ENCODE measurements around the gene BAX. TPM values are rescaled to one million over a fixed set of nuclear protein-coding genes. Genes with fewer than 3 reads are reported as not detected.

Gene BAX
- total RNA-seq, 1 experiment from 2014 or later: 93.6 TPM

DNA sequence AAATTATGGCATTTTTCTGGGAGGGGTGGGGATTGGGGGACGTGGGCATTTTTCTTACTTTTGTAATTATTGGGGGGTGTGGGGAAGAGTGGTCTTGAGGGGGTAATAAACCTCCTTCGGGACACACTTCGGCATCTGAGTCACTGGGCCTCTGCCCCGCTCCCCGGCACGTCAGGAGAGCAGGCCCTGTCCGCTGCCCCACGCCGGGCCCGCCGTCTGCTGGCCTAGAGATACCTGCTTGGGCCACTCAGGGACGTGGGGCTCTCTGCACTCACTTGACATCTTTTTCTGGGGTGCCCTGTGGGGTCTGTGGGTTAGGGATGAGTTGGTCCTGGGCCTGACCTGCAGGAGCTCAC is 7.0 kb downstream of the BAX start:
- DNase-seq (ENCODE audit: extremely low read depth, low read depth): no peak

DNA sequence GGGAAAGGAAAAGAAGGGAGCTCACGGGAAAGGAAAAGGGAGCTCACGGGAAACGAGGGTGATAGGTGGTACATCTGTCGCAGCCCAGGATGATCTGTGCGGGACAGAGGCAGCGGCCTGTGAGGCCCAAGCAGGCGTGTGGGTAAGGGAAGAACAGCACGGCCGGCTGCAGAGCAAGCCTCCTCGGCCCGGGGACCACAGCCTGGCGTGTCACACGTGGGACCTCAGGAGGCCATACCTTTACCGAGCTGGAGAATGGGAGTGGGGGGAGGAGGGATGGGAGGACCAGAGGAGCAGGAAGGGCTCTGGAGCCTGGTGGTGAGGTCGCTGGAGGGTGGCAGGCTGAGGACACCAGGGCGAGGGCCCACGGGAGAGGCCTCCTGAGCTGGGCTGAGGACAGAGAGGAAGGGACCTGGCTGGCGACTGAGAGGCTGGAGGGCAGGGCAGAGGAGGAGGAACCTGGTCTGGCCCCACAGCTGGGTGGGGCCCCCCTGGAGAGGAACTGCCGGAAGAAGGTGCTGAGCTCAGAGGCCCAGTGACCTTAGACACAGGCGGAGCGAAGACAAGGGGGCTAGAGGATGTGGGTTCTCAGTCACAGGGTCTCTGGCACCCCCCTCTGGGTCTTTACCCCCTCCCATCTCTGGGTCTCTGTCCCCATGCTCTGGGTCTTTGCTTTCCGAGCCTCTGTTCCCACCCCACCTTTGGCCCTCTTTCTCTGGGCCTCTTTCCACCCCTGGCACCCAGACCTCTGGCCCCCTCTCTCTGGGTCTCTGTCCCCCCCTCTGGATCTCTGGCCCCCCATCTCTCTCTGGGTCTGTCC is 7.6 kb downstream of the BAX start:
- peak; percentile 65 for DNase-seq (ENCODE audit: extremely low read depth, low read depth)

GRCh38 chr19:48962849-48963165 is 8.1 kb downstream of the BAX start:
- no peak for DNase-seq (ENCODE audit: extremely low read depth, low read depth)

- peak; percentile 65 for DNase-seq (ENCODE audit: extremely low read depth, low read depth)
Observed at GRCh38 chr19:48963371-48964204, 8.9 kb downstream of the BAX start.

DNA sequence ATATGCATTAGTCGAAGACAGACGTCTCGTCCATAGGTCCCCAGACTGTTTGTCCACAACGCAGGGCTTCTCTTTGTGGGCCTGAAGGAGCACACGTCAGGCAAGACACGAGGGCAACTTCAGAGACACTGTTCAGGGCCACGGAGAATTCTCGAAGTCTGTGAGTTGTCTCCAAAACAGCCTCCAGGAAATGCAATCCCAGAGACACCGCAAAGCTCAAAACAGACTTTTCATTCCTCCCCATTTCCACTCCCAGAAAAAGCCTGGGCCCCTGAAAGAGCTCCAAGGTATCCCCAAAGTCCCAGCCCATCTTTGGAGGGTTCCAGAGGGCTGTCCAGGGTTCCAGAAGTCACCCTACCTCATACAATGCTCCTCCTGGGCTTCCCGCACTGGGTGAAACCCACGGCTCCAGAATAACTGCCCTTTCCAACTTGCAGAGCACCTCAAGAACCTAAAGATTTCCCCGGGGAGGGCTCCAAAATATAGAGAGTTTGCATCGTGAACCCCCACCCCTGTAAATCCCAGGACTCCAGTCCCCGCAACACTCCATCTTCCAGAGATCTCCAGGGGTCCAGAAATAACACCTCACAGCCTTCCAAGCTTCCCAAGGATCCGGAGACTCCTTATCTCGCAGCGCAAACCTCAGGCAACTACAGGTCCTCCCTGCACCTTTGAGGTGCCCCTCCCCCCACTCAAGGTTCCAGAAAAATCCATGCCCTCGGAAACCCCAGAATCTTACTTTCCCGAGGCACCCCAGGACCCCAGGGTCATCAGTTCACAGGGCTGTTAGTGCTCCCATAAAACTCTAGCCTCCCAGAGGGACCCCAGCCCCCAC is 9.7 kb downstream of the BAX start:
- no peak for DNase-seq (ENCODE audit: extremely low read depth, low read depth)

DNA sequence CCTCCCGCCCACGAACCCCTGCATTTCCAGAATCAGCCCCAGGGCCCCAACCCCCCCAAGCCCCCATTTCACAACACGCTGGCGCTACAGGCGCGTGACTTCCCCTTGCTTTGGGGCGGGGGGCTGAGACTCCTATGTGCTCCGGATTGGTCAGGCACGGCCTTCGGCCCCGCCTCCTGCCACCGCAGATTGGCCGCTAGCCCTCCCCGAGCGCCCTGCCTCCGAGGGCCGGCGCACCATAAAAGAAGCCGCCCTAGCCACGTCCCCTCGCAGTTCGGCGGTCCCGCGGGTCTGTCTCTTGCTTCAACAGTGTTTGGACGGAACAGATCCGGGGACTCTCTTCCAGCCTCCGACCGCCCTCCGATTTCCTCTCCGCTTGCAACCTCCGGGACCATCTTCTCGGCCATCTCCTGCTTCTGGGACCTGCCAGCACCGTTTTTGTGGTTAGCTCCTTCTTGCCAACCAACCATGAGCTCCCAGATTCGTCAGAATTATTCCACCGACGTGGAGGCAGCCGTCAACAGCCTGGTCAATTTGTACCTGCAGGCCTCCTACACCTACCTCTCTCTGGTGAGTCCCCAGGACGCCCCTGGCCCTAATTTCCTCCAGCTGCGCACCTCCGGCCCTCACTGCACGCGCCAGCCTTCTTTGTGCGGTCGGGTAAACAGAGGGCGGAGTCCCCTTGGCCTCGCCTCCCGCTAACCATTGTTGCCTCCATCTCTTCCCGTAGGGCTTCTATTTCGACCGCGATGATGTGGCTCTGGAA is 10.5 kb downstream of the BAX start, which contains the start of gene FTL:
Gene FTL, plus strand, starts transcription at position 270 of the 766 bp plus-strand sequence. Its CDS starts 199 bp downstream, at position 469.
- peak; percentile 94 for DNase-seq (ENCODE audit: extremely low read depth, low read depth)

DNA sequence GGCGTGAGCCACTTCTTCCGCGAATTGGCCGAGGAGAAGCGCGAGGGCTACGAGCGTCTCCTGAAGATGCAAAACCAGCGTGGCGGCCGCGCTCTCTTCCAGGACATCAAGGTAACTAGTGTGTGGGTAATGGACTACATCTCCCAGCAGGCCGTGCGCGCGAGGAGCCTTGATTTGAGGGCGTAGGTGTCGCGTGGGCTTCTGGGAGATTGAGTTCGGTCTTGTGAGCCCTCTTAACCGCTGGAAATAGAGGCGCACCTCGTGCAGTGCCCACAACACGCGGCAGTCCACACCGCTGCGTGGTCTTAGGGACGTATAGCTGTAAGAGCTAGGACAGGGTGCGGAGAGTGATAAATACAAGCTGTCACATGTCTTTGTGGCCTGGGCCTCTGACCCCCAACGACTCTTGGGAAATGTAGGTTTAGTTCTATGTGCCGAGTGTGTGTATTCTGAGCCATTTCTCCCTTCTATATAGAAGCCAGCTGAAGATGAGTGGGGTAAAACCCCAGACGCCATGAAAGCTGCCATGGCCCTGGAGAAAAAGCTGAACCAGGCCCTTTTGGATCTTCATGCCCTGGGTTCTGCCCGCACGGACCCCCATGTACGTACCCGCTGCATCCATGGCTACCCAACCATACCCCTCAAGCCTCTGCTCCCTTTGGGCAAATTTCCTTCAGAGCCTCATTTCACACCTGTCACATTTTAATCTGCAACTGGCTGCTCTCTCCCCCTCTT is 11.3 kb downstream of the BAX start:
- DNase-seq (ENCODE audit: extremely low read depth, low read depth): peak; percentile 56

- DNase-seq (ENCODE audit: extremely low read depth, low read depth): no peak
Observed at GRCh38 chr19:48966541-48967345, 12.1 kb downstream of the BAX start.

DNA sequence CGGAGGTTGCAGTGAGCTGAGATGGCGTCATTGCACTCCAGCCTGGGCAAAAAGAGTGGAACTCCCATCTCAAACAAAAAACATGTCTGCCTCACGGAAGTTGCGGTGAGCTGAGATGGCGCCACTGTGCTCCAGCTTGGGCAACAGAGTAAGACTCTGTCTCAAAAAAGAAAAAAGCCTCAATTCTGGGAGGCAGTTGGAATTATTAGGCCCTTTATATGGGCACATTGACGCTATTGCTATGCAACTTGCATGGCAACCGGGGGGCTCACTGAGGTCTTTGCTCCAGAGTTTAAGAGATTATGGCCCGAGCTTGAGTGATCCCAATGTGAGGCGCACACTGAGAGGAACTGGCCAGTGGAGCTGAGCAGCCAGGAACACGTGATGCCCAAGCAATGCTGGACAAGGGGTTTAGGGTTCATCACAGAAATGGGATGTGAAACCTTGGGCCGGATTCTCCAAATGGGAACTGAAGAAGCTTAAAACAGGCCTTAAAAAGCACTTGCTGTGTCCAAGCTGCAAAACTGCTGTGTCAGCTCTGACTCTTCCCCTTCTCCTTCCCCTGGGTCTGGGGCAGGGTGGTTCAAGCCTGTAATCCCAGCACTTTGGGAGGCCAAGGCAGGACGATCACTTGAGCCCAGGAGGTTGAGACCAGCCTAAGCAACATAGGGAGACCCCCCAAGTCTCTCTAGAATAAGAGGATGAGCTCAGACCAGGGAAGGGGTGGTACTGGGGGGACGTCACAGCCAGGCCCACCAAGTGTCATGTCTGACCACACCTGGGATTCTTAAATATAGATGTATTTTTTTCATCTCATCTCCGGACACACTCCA is 12.9 kb downstream of the BAX start:
- peak; percentile 69 for DNase-seq (ENCODE audit: extremely low read depth, low read depth)

DNA sequence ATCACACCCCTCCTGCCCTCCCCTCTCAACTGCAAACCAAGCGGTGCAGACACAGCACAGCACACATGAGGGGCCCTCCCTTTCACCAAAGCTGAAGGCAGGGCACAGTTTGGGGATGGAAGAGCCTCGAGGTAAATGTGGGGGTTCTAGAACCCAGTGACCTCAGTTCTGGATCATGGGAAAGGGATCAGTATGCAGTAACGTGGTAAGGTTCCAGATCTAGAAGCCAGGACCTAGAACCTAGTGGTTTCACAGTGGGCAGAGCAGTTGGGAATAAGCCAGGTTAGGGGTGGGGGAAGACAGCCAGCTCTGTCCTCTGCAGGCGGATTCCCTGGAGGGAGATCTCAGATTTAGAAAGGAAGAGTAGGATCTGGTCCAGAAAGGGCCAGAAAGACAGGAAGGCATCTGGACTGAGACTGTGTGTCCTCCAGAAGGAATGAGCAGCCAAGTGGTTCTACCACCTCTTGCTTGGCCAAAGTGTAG is 13.5 kb downstream of the BAX start:
- DNase-seq (ENCODE audit: extremely low read depth, low read depth): no peak

GRCh38 chr19:48968813-48969218 is 14.1 kb downstream of the BAX start:
- no peak for DNase-seq (ENCODE audit: extremely low read depth, low read depth)

DNA sequence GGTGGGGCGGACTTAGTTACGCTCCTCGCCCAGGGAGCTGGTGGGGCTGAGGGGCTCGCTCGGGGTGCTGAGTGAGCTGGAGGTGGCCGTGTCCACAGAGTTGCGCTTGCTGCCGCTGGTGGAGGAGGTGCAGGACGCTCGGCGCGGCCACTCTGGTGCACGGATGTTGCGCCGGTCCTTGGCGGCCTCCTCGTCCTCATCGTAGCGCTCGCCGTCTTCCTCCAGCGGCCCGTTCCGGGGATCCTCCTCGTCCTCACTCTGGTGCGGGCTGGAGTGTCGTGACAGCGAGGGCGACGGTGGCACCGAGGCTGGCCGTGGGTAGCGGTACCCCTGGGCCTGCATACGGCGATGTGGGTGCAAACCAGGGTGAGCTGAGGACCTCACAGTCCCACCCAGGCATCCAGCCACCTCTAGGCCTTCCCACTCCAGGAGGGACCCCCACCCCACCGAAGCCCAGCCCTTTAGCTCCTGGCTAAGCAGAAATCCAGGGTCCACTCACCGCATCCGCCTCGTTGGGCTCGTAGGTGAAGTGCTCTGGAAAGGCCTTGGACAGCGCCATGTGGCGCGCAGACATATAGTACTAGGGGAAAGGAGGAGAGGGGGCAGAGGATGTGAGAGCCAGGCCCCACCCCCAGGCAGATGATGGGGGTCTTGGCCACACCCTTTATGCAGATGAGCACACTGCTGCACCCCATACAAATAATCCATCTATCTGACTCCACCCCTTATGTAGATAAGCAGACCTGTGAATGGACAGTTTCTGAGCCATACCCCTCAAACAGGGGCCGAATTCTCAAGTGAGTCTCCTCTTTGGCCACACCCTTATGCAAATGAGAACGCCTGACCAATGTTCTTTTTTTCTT is 14.8 kb downstream of the BAX start:
- no peak for DNase-seq (ENCODE audit: extremely low read depth, low read depth)

GRCh38 chr19:48970139-48970766 is 15.6 kb downstream of the BAX start:
- DNase-seq (ENCODE audit: extremely low read depth, low read depth): no peak

DNA sequence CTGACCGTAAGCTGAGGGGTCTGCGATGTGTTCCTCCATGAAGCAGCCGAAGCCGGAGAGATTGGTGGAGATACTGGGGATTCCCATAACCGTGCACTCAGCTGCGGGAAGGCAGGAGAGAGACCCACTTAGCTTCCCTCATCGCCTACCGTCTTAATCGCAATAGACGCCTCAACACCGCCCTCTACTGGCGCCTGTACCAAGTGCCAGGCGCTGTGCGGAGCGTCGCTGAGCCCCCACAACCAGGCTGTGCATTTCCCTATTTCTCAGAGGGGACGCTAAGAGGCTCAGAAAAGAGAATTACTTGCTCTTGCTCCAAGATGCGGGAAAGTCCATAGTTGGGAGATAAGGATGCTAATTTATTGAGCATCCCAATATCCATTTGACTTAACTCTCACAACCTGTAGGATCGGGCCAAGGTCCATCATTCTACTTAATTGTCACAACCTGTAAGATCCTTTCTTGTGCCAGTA is 16.3 kb downstream of the BAX start:
- DNase-seq (ENCODE audit: extremely low read depth, low read depth): peak; percentile 72

GRCh38 chr19:48975947-48976847 is 21.5 kb downstream of the BAX start:
- DNase-seq (ENCODE audit: extremely low read depth, low read depth): no peak
